Peyer's patch (tissue), 4 donors: ENCODE measurements around the gene TRIM38.

ENCODE experiments used
- CTCF ChIP-seq, 6 experiments: fragments of 450-650 bp in 4 of 6; fragments of 200-600 bp in 2 of 6; sonication (generic) in 1 of 6; IDR thresholded peaks; one replicate each; pipeline ENCODE4 v1.5.1; 2017 to 2019; ENCODE audit warnings: antibody characterized with exemption in 6 of 6, mild to moderate bottlenecking in 3 of 6, moderate library complexity in 1 of 6
- POLR2A ChIP-seq, 2 donors: fragments of 450-650 bp; IDR thresholded peaks; one replicate each; pipeline ENCODE4 v1.5.1; 2017; ENCODE audit warnings: antibody characterized with exemption in 2 of 2, mild to moderate bottlenecking in 2 of 2, moderate library complexity in 2 of 2

DNA sequence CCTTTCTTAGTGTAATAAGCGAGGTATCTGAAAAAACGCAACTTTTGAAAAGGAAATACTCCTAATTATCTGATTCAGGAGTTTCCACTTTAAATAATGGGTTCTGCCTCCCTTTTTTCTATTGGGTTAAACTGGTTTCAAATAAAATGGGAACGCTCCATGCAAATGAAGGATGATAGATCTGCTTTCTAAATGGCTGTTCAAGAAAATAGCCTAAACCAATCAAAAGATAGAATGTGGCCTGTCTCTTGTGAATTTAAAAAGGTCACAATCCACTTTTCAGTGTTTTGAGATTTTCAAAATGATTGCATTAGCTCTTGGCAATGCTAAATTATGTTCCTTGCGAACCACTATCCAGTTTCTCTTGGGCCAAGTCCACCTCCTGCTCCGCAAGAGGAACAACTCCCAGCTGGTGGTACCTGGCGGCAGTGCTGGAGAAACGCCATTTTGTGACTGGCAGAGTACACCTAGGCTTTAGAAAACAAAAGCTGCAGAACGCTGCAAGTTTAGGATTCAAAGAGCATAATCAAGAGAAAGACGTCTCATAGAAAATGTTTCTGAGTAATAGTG is 56.7 kb downstream of the TRIM38 start:
- TF ChIP-seq CTCF (IDR thresholded peaks at IDR 0.05): no peak
- TF ChIP-seq POLR2A (IDR thresholded peaks at IDR 0.05): no peak
